Fibroblast of skin of right quadriceps (primary cell): ENCODE results near the gene PLCB3.

Experiments used
- DNase-seq: peaks from one replicate; pipeline ENCODE4 v3.0.0-alpha.2; 2013

Gene PLCB3

GRCh38 chr11:64252003-64252872 is 908 bp downstream of the PLCB3 start:
- no peak for DNase-seq

GRCh38 chr11:64253043-64253442 is 1.7 kb downstream of the PLCB3 start:
- DNase-seq: no peak

- DNase-seq: no peak
Measured at GRCh38 chr11:64253481-64253880, 2.2 kb downstream of the PLCB3 start.

- no peak for DNase-seq
Measured at GRCh38 chr11:64254326-64254725, 3.0 kb downstream of the PLCB3 start.

GRCh38 chr11:64255135-64256128 is 4.1 kb downstream of the PLCB3 start:
- DNase-seq: no peak

GRCh38 chr11:64256300-64256699 is 5.0 kb downstream of the PLCB3 start:
- DNase-seq: no peak

GRCh38 chr11:64258356-64258755 is 7.0 kb downstream of the PLCB3 start:
- no peak for DNase-seq

GRCh38 chr11:64258946-64259532 is 7.7 kb downstream of the PLCB3 start:
- DNase-seq: no peak

GRCh38 chr11:64259533-64260067 is 8.3 kb downstream of the PLCB3 start:
- no peak for DNase-seq

- DNase-seq: no peak
Measured at GRCh38 chr11:64260147-64260708, 8.9 kb downstream of the PLCB3 start.

GRCh38 chr11:64261556-64262080 is 10.3 kb downstream of the PLCB3 start:
- no peak for DNase-seq

GRCh38 chr11:64262271-64263002 is 11.1 kb downstream of the PLCB3 start:
- DNase-seq: no peak

GRCh38 chr11:64263021-64263946 is 12.0 kb downstream of the PLCB3 start:
- DNase-seq: no peak

- DNase-seq: no peak
Measured at GRCh38 chr11:64263947-64264317, 12.6 kb downstream of the PLCB3 start.

GRCh38 chr11:64264371-64264852 is 13.1 kb downstream of the PLCB3 start:
- no peak for DNase-seq

GRCh38 chr11:64265176-64266160 is 14.1 kb downstream of the PLCB3 start:
- DNase-seq: no peak

GRCh38 chr11:64266339-64266738 is 15.0 kb downstream of the PLCB3 start:
- no peak for DNase-seq

GRCh38 chr11:64267207-64267945 is 16.0 kb downstream of the PLCB3 start:
- no peak for DNase-seq
